CD4-positive, alpha-beta memory T cell (primary cell): ENCODE data around the gene POLR1C. TPM values are rescaled to one million over a fixed set of nuclear protein-coding genes. Genes with fewer than 3 reads are reported as not detected.
"Not testable (repeated sequence)": the region's sequence is repeated elsewhere in the genome, so short reads cannot be mapped to it uniquely, and the experiment has no call there.

ENCODE experiments used
- CTCF ChIA-PET: fragments of 350-600 bp; sonication (Branson Sonifier 250); formaldehyde crosslinking; loops from one replicate; lab custom pipeline; 2021; ENCODE audit warnings: inconsistent platforms; ENCODE audit not compliant: partially characterized antibody; lab: Charles Lee
- POLR2A ChIA-PET: fragments of 350-600 bp; sonication (Branson Sonifier 250); formaldehyde crosslinking; loops from one replicate; lab custom pipeline; 2021; ENCODE audit not compliant: partially characterized antibody; lab: Charles Lee
- DNase-seq, 5 donors: peaks; one replicate each; pipeline versions ENCODE4 v3.0.0 to v3.0.0-alpha.2; 2020 to 2022; ENCODE audit warnings: mixed read lengths in 1 of 5
- H3K27ac ChIP-seq: one replicate; pipeline ENCODE4 v1.7.0; 2013; ENCODE audit warnings: low read depth, low read length
- H3K27me3 ChIP-seq: 2 replicates; pipeline ENCODE4 v1.7.0; 2013; ENCODE audit warnings: mild to moderate bottlenecking, low read length, moderate library complexity; ENCODE audit not compliant: insufficient read depth
- H3K36me3 ChIP-seq: 2 replicates; pipeline ENCODE4 v1.7.0; 2013; ENCODE audit warnings: mild to moderate bottlenecking, low read length, moderate library complexity; ENCODE audit not compliant: insufficient read depth
- H3K4me1 ChIP-seq: 2 replicates; pipeline ENCODE4 v1.7.0; 2013; ENCODE audit warnings: mild to moderate bottlenecking, low read length, moderate library complexity; ENCODE audit not compliant: insufficient read depth
- H3K4me3 ChIP-seq, 2 donors: one replicate each; pipeline ENCODE4 v1.7.0; 2013; ENCODE audit warnings: low read length in 2 of 2, mild to moderate bottlenecking in 1 of 2
- H3K9me3 ChIP-seq, 2 donors: one replicate each; pipeline ENCODE4 v1.7.0; 2013; ENCODE audit warnings: low read length in 2 of 2, control low read depth in 1 of 2; ENCODE audit not compliant: control insufficient read depth in 1 of 2
- H3K27ac Mint-ChIP-seq, 7 donors: one replicate each; pipeline ENCODE4 v1.8.0; 2020 to 2021; ENCODE audit warnings: mixed read lengths in 7 of 7, mild to moderate bottlenecking in 6 of 7, inconsistent platforms in 3 of 7, moderate library complexity in 3 of 7
- H3K27me3 Mint-ChIP-seq, 2 donors: one replicate each; pipeline ENCODE4 v1.8.0; 2020 to 2021; ENCODE audit warnings: mixed read lengths in 2 of 2
- H3K36me3 Mint-ChIP-seq, 2 donors: one replicate each; pipeline ENCODE4 v1.8.0; 2020 to 2021; ENCODE audit warnings: mixed read lengths in 2 of 2, inconsistent platforms in 1 of 2, mild to moderate bottlenecking in 1 of 2
- H3K4me1 Mint-ChIP-seq, 4 donors: one replicate each; pipeline ENCODE4 v1.8.0; 2020 to 2021; ENCODE audit warnings: mixed read lengths in 4 of 4, mild to moderate bottlenecking in 1 of 4
- H3K4me3 Mint-ChIP-seq, 8 donors: one replicate each; pipeline ENCODE4 v1.8.0; 2020 to 2021; ENCODE audit warnings: mixed read lengths in 8 of 8, mild to moderate bottlenecking in 7 of 8, moderate library complexity in 6 of 8, inconsistent platforms in 3 of 8
- H3K9me3 Mint-ChIP-seq, 8 donors: one replicate each; pipeline ENCODE4 v1.8.0; 2020 to 2021; ENCODE audit warnings: mixed read lengths in 8 of 8, mild to moderate bottlenecking in 5 of 8, inconsistent platforms in 3 of 8, moderate library complexity in 1 of 8
- intact Hi-C: fragments of 100-400 bp; cut with micrococcal nuclease; formaldehyde crosslinking; loops from one replicate; pipeline ENCODE4 v1.15.1; 2023
- polyA plus RNA-seq, 2 donors: library from polyadenylated mRNA; unstranded; fragments of 300-500 nt; fragmentation: Illumina TruSeq; gene quantifications; one replicate each; pipeline ENCODE4 v1.2.3, GENCODE V29; 2021
- total RNA-seq, 2 experiments: library from RNA; stranded (reverse); gene quantifications; one replicate each; pipeline ENCODE4 v1.2.3, GENCODE V29; 2021

The POLR1C gene
- total and polyA plus RNA-seq, 4 experiments from 2014 or later: 14.4 to 47.7 (median 32.2) TPM

DNA sequence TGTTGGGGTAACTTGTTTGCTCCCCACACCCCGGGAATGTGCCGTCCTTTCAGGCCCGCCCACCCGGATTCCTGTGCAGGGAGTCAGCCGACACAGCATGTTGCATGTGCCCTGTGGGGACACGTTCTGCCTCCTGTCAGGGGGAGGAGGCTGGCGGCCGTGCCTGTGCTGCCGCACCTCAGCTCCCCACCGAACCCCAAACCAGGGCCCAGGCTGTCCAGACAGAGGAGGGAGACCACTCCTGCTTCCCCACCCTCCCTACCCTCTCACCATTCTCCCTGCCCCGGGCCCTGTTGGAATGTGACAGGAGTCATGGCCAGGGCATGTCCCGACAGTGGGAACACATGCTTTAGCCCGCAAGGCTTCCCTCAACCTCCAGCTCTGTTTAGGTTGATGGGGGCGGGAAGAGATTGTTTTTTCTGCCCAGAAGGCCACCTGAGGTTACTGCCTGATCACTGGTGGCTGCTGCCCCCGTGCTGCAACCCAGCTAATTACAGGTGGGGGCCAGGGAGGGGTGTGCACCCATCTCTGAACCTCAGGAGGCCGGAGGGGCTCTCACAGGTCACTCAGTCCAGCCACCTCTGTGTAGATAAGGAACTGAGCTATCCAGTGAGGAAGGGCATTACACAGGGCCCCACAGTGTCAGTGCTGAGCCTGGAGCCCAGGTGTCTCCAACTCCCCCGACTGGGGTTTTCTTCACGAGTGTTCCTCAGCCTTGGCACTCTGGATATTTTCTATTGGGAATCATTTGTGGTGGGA lies 20.3 kb upstream of the POLR1C start:
- Histone ChIP-seq H3K27me3 (no peaks in the 10 kb centered on the region), H3K9me3 (no peaks in the 10 kb centered on the region), H3K36me3 (peaks cover 30% of the 10 kb centered on the region), H3K27ac (no peak overlapping the region), H3K4me1 (peaks cover 33% of the 10 kb centered on the region), H3K4me3 (no peak overlapping the region)
- no peak for DNase-seq
- Mint-ChIP-seq H3K4me3 (no peak overlapping the region), H3K36me3 (peaks cover 16 to 36% of the 10 kb centered on the region in 2 donors), H3K4me1 (peaks cover 20 to 37% (median 27%) of the 10 kb centered on the region in 4 donors), H3K27me3 (no peaks in the 10 kb centered on the region), H3K9me3 (no peaks in the 10 kb centered on the region), H3K27ac (peak overlapping the region in 5 of 7 donors; percentile 47 to 85 (median 65))
- CTCF ChIA-PET: interaction anchor here (1.0 to 9.1 kb wide), 8 partner anchors 8 to 188 kb away, joined by 3 to 108 read pairs (median 6); partner anchors contain the start of genes ABCC10, CRIP3, DLK2 and LRRC73
- intact Hi-C loops: no loop called here
- POLR2A ChIA-PET: interaction anchor here (0.9 to 4.0 kb wide), 4 partner anchors 10 to 69 kb away, joined by 3 to 33 read pairs (median 8); partner anchors contain the start of genes ABCC10, POLR1C, TJAP1 and YIPF3

GRCh38 chr6:43497129-43497396 lies 19.8 kb upstream of the POLR1C start:
- Histone ChIP-seq H3K36me3 (peaks cover 31% of the 10 kb centered on the region), H3K9me3 (no peaks in the 10 kb centered on the region), H3K27me3 (no peaks in the 10 kb centered on the region), H3K4me1 (peaks cover 33% of the 10 kb centered on the region), H3K4me3 (no peak overlapping the region), H3K27ac (no peak overlapping the region)
- H3K9me3 Mint-ChIP-seq: no peaks in the 10 kb centered on the region
- ChIA-PET POLR2A (interaction anchor here (1.5 kb wide), 1 partner anchor 42 kb away, joined by 3 read pairs; the partner anchor contains the start of gene DLK2), CTCF (interaction anchor here (1.7 to 9.1 kb wide), 3 partner anchors 7 to 42 kb away, joined by 4 to 108 read pairs (median 30); partner anchors contain the start of genes DLK2 and LRRC73)
- H3K4me1 Mint-ChIP-seq: peaks cover 20 to 37% (median 27%) of the 10 kb centered on the region in 4 donors
- intact Hi-C loops: no loop called here
- H3K4me3 Mint-ChIP-seq: no peak overlapping the region
- H3K27ac Mint-ChIP-seq: peak overlapping the region in 4 of 7 donors; percentile 47 to 83 (median 72)
- DNase-seq: no peak
- H3K36me3 Mint-ChIP-seq: peaks cover 21 to 41% of the 10 kb centered on the region in 2 donors
- no peaks in the 10 kb centered on the region for H3K27me3 Mint-ChIP-seq

GRCh38 chr6:43497689-43498088 lies 19.2 kb upstream of the POLR1C start:
- H3K9me3 ChIP-seq: no peaks in the 10 kb centered on the region
- no peak overlapping the region for H3K4me3 ChIP-seq
- H3K9me3 Mint-ChIP-seq: no peaks in the 10 kb centered on the region
- peaks cover 16 to 32% (median 27%) of the 10 kb centered on the region in 4 donors for H3K4me1 Mint-ChIP-seq
- POLR2A ChIA-PET: interaction anchor here (1.1 to 1.5 kb wide), 2 partner anchors 18 to 43 kb away, joined by 3 read pairs; partner anchors contain the start of gene DLK2
- H3K4me3 Mint-ChIP-seq: no peak overlapping the region
- CTCF ChIA-PET: interaction anchor here (0.6 to 9.1 kb wide), 5 partner anchors 7 to 518 kb away, joined by 3 to 108 read pairs (median 4); partner anchors contain the start of gene LRRC73
- DNase-seq: no peak
- peaks cover 27 to 47% of the 10 kb centered on the region in 2 donors for H3K36me3 Mint-ChIP-seq
- no peaks in the 10 kb centered on the region for H3K27me3 ChIP-seq
- H3K27me3 Mint-ChIP-seq: no peaks in the 10 kb centered on the region
- H3K4me1 ChIP-seq: peaks cover 33% of the 10 kb centered on the region
- H3K27ac ChIP-seq: no peak overlapping the region
- H3K36me3 ChIP-seq: peaks cover 37% of the 10 kb centered on the region
- intact Hi-C loops: no loop called here
- H3K27ac Mint-ChIP-seq: peak overlapping the region in 5 of 7 donors; percentile 47 to 83 (median 62)

DNA sequence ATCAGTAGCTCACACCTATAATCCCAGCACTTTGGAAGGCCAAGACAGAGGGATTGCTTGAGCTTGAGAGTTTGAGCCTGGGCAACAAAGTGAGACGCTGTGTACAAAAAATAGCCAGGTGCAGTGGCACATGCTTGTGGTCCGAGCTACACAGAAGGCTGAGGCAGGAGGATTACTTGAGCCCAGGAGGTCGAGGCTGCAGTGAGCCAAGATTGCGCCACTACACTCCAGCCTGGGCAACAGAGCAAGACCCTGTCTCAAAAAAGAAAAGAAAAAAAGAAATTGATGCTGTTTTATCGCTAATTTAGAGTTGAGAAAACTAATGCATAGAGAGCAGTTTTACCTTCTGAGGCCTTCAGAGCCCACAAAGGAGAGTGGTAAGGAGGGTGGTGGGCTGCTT lies 18.6 kb upstream of the POLR1C start:
- H3K36me3 ChIP-seq: peaks cover 43% of the 10 kb centered on the region
- H3K4me3 Mint-ChIP-seq, H3K27me3 Mint-ChIP-seq, H3K9me3 Mint-ChIP-seq, intact Hi-C loops, H3K4me3 ChIP-seq, DNase-seq, H3K27me3 ChIP-seq, H3K9me3 ChIP-seq, H3K27ac ChIP-seq: not testable (repeated sequence)
- ChIA-PET POLR2A (interaction anchor here (1.1 to 1.6 kb wide), 3 partner anchors 9 to 43 kb away, joined by 3 to 4 read pairs (median 3); partner anchors contain the start of gene DLK2), CTCF (interaction anchor here (0.6 to 1.7 kb wide), 5 partner anchors 9 to 518 kb away, joined by 3 to 7 read pairs (median 3); partner anchors contain the start of gene LRRC73)
- Mint-ChIP-seq H3K27ac (peak overlapping the region in 2 of 7 donors; percentile 62 to 82), H3K4me1 (peaks cover 13 to 28% (median 22%) of the 10 kb centered on the region in 4 donors), H3K36me3 (peaks cover 33 to 52% of the 10 kb centered on the region in 2 donors)
- H3K4me1 ChIP-seq: peaks cover 30% of the 10 kb centered on the region

- peaks cover 39 to 58% of the 10 kb centered on the region in 2 donors for H3K36me3 Mint-ChIP-seq
- Histone ChIP-seq H3K36me3 (peaks cover 45% of the 10 kb centered on the region), H3K27me3 (no peaks in the 10 kb centered on the region), H3K27ac (no peak overlapping the region), H3K4me3 (no peak overlapping the region), H3K4me1 (peaks cover 20% of the 10 kb centered on the region), H3K9me3 (no peaks in the 10 kb centered on the region)
- ChIA-PET CTCF (interaction anchor here (1.1 kb wide), 1 partner anchor 45 kb away, joined by 3 read pairs; no protein-coding TSS in a partner anchor), POLR2A (interaction anchor here (0.7 to 1.6 kb wide), 2 partner anchors 8 to 16 kb away, joined by 3 to 4 read pairs; no protein-coding TSS in a partner anchor)
- peak overlapping the region in 3 of 7 donors; percentile 13 to 86 (median 18) for H3K27ac Mint-ChIP-seq
- H3K4me1 Mint-ChIP-seq: peaks cover 9 to 21% (median 14%) of the 10 kb centered on the region in 4 donors
- no peak overlapping the region for H3K4me3 Mint-ChIP-seq
- no peaks in the 10 kb centered on the region for H3K27me3 Mint-ChIP-seq
- H3K9me3 Mint-ChIP-seq: no peaks in the 10 kb centered on the region
- DNase-seq: no peak
- intact Hi-C loops: no loop called here
These were observed 17.7 kb upstream of the POLR1C start for GRCh38 chr6:43499028-43499815.

GRCh38 chr6:43500921-43501320 lies 16.0 kb upstream of the POLR1C start:
- Mint-ChIP-seq H3K4me1 (peaks cover 0 to 4% (median 2%) of the 10 kb centered on the region in 4 donors), H3K9me3 (no peaks in the 10 kb centered on the region), H3K27ac (peak overlapping the region in 2 of 7 donors; percentile 40 to 82), H3K27me3 (no peaks in the 10 kb centered on the region), H3K36me3 (peaks cover 39 to 63% of the 10 kb centered on the region in 2 donors), H3K4me3 (no peak overlapping the region)
- ChIA-PET POLR2A (interaction anchor here (0.9 to 1.2 kb wide), 2 partner anchors 15 to 24 kb away, joined by 3 to 7 read pairs; partner anchors contain the start of gene TJAP1), CTCF (interaction anchor here (0.9 to 8.5 kb wide), 5 partner anchors 8 to 48 kb away, joined by 3 to 108 read pairs (median 3); partner anchors contain the start of genes POLR1C and YIPF3)
- no peak for DNase-seq
- no peaks in the 10 kb centered on the region for H3K27me3 ChIP-seq
- peaks cover 45% of the 10 kb centered on the region for H3K36me3 ChIP-seq
- peaks cover 3% of the 10 kb centered on the region for H3K4me1 ChIP-seq
- H3K27ac ChIP-seq: no peak overlapping the region
- no peak overlapping the region for H3K4me3 ChIP-seq
- H3K9me3 ChIP-seq: no peaks in the 10 kb centered on the region
- intact Hi-C loops: no loop called here
